SK-N-SH (cell line): ENCODE data around the gene RPS28. TPM values are rescaled to one million over a fixed set of nuclear protein-coding genes. Genes with fewer than 3 reads are reported as not detected.
A peak's percentile ranks its signal among the peaks of the same experiment; 100 is the strongest.

ENCODE experiments used
- CTCF ChIA-PET: fragments of 300-600, 350-600 bp; formaldehyde crosslinking; extraction: SDS; loops from one replicate; lab custom pipeline; 2021; lab: Yijun Ruan, JAX
- POLR2A ChIA-PET: fragments of 350-600 bp; sonication (Branson Sonifier 250); formaldehyde crosslinking; extraction: SDS; loops from one replicate; lab custom pipeline; 2020; ENCODE audit warnings: antibody characterized with exemption, inconsistent platforms; lab: Yijun Ruan, JAX
- DNase-seq: peaks from one replicate; pipeline ENCODE4 v3.0.0; 2012
- H2AFZ ChIP-seq: fragments of 200-600 bp; sonication (generic); 2 replicates; pipeline ENCODE4 v1.8.1; 2016; ENCODE audit warnings: antibody characterized with exemption, mild to moderate bottlenecking, low read depth
- H3F3A ChIP-seq: fragments of 200-600 bp; sonication (generic); replicated peaks from 2 replicates; pipeline ENCODE3; 2016; ENCODE audit warnings: antibody characterized with exemption, mild to moderate bottlenecking; ENCODE audit not compliant: insufficient read depth
- H3K27ac ChIP-seq, 2 experiments: fragments of 200-500 bp in 1 of 2; fragments of 200-600 bp in 1 of 2; sonication (Bioruptor generic) in 1 of 2; sonication (generic), shearing (Covaris generic) in 1 of 2; 2 replicates each; pipeline versions ENCODE4 v1.5.1 to v1.6.1; 2014 to 2016; ENCODE audit warnings: low read depth in 2 of 2, inconsistent platforms in 1 of 2, low read length in 1 of 2, mild to moderate bottlenecking in 1 of 2, mixed read lengths in 1 of 2
- H3K27me3 ChIP-seq: fragments of 200-600 bp; sonication (generic), shearing (Covaris generic); 2 replicates; pipeline ENCODE4 v1.6.1; 2016; ENCODE audit warnings: mixed run types; ENCODE audit not compliant: insufficient read depth
- H3K36me3 ChIP-seq, 2 experiments: fragments of 200-500 bp in 1 of 2; fragments of 200-600 bp in 1 of 2; sonication (Bioruptor generic) in 1 of 2; sonication (generic) in 1 of 2; replicated peaks in 1 of 2; 2 replicates each; pipeline versions ENCODE3 to v1.5.1; 2014 to 2016; ENCODE audit warnings: low read length in 1 of 2, mild to moderate bottlenecking in 1 of 2; ENCODE audit not compliant: insufficient read depth in 2 of 2, control insufficient read depth in 1 of 2
- H3K4me1 ChIP-seq, 2 experiments: fragments of 200-500 bp in 1 of 2; fragments of 200-600 bp in 1 of 2; sonication (Bioruptor generic) in 1 of 2; sonication (generic), shearing (Covaris generic) in 1 of 2; 2 replicates each; pipeline versions ENCODE4 v1.5.1 to v1.6.1; 2014 to 2016; ENCODE audit warnings: low read depth in 1 of 2, low read length in 1 of 2, mixed run types in 1 of 2; ENCODE audit not compliant: insufficient read depth in 2 of 2, control insufficient read depth in 1 of 2
- H3K4me2 ChIP-seq: fragments of 200-600 bp; sonication (generic), shearing (Covaris generic); 2 replicates; pipeline ENCODE4 v1.6.1; 2017; ENCODE audit warnings: mixed run types
- H3K4me3 ChIP-seq, 2 experiments: fragments of 200-500 bp in 1 of 2; fragments of 200-600 bp in 1 of 2; sonication (Bioruptor generic) in 1 of 2; sonication (generic), shearing (Covaris generic) in 1 of 2; 2 replicates each; pipeline versions ENCODE4 v1.5.1 to v1.8.1; 2014 to 2016; ENCODE audit warnings: low read depth in 2 of 2, inconsistent platforms in 1 of 2, low read length in 1 of 2, mild to moderate bottlenecking in 1 of 2, mixed read lengths in 1 of 2, moderate library complexity in 1 of 2
- H3K79me2 ChIP-seq: fragments of 200-600 bp; sonication (generic); 2 replicates; pipeline ENCODE4 v1.8.1; 2017; ENCODE audit warnings: mild to moderate bottlenecking; ENCODE audit not compliant: insufficient read depth
- H3K9ac ChIP-seq: fragments of 200-600 bp; sonication (generic); 2 replicates; pipeline ENCODE4 v1.6.1; 2017; ENCODE audit warnings: mixed run types
- H3K9me2 ChIP-seq: fragments of 200-600 bp; sonication (generic); 2 replicates; pipeline ENCODE4 v1.6.1; 2017; ENCODE audit warnings: mixed run types
- H3K9me3 ChIP-seq: fragments of 200-600 bp; sonication (generic); 2 replicates; pipeline ENCODE4 v1.6.1; 2017; ENCODE audit warnings: mixed run types, mild to moderate bottlenecking, moderate library complexity
- H4K20me1 ChIP-seq: fragments of 200-600 bp; sonication (generic); 2 replicates; pipeline ENCODE4 v1.6.1; 2017; ENCODE audit warnings: mild to moderate bottlenecking, mixed run types; ENCODE audit not compliant: insufficient read depth
- ELF1 ChIP-seq: IDR thresholded peaks from 2 replicates; pipeline ENCODE4 v1.4.0; 2012
- FOSL2 ChIP-seq: IDR thresholded peaks from 2 replicates; pipeline ENCODE4 v1.4.0; 2012; ENCODE audit warnings: low read depth, mild to moderate bottlenecking, moderate library complexity, borderline replicate concordance
- FOXJ3 ChIP-seq: sonication (generic); formaldehyde crosslinking; IDR thresholded peaks from 2 replicates; pipeline ENCODE4 v1.5.1; 2020; ENCODE audit warnings: mild to moderate bottlenecking, missing genetic modification reagents
- FOXM1 ChIP-seq: IDR thresholded peaks from 2 replicates; pipeline ENCODE4 v1.4.0; 2012; ENCODE audit warnings: low read depth, mild to moderate bottlenecking
- GATA2 ChIP-seq: sonication (generic); formaldehyde crosslinking; IDR thresholded peaks from 2 replicates; pipeline ENCODE4 v1.5.0; 2020; ENCODE audit warnings: mild to moderate bottlenecking, missing genetic modification reagents
- MEF2A ChIP-seq: IDR thresholded peaks from 2 replicates; pipeline ENCODE4 v1.4.0; 2012; ENCODE audit warnings: low read depth, borderline replicate concordance
- MXI1 ChIP-seq: IDR thresholded peaks from 2 replicates; pipeline ENCODE4 v1.6.1; 2012; ENCODE audit warnings: mild to moderate bottlenecking, low read depth, low read length, improper control_type of control experiment
- NRF1 ChIP-seq: IDR thresholded peaks from 2 replicates; pipeline ENCODE4 v1.6.1; 2012; ENCODE audit warnings: low read depth, mild to moderate bottlenecking, low read length
- TCF12 ChIP-seq: IDR thresholded peaks from 2 replicates; pipeline ENCODE4 v1.4.0; 2012
- TEAD4 ChIP-seq: IDR thresholded peaks from 2 replicates; pipeline ENCODE4 v1.4.0; 2012; ENCODE audit warnings: mild to moderate bottlenecking, borderline replicate concordance; ENCODE audit not compliant: insufficient read depth
- YY1 ChIP-seq: IDR thresholded peaks from 2 replicates; pipeline ENCODE4 v1.4.0; 2012; ENCODE audit warnings: low read depth, mild to moderate bottlenecking
- WGBS: methylation state at CpG from one replicate; pipeline ENCODE4 v1.1.6; 2017; ENCODE audit warnings: low lambda C conversion rate; 5-methylcytosine and 5-hydroxymethylcytosine counted together
- polyA plus RNA-seq, 3 experiments: library from polyadenylated mRNA; depleted of rRNA; stranded (reverse); fragments of >200 nt; gene quantifications; 2 replicates each; pipeline ENCODE4 v1.2.3, GENCODE V29; 2012
- TF ChIP-seq, protein P1 (sequence below): IDR thresholded peaks from 2 replicates; pipeline ENCODE4 v1.4.0; 2012; ENCODE audit warnings: low read depth
- TF ChIP-seq, protein P2 (sequence below): fragments of 200-600 bp; sonication (generic); IDR thresholded peaks from 2 replicates; pipeline ENCODE4 v1.6.1; 2017; ENCODE audit warnings: antibody characterized with exemption, mild to moderate bottlenecking, moderate library complexity

Gene RPS28
- polyA plus RNA-seq, 1 of the 3 experiments (the other 2 are of a cell fraction): 601 TPM

DNA sequence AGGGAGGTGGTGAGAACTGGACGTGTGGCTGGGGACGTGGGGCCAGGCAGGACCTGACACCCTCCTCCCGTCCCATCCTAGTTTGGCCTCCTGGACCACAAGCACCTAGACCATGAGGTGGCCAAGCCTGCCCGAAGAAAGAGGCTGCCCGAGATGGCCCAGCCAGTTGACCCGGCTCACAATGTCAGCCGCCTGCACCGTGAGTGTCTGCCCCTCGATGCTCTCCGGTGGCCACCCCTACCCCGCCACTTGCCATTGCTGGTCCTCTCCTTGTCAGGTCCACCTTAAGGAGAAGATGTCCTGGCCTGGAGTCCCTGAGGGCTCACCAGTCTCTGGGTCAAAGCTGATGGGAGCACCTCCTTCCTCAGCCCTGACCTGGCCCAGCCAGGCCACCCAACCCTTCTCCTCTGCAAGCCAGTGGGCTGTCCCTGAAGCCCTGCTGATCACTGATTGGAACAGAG is 44.9 kb downstream of the RPS28 start:
- Histone ChIP-seq H3K4me1 (peaks cover 30 to 39% of the 10 kb centered on the region in 2 experiments; a peak in 3 of 4 replicates), H4K20me1 (no peaks in the 10 kb centered on the region), H3K27me3 (no peaks in the 10 kb centered on the region), H3K4me2 (peak overlapping the region; percentile 97), H3K9me3 (no peaks in the 10 kb centered on the region), H3K79me2 (peaks cover 9% of the 10 kb centered on the region; the same call in 1 of the 2 replicates), H3K9ac (no peak overlapping the region), H3K36me3 (peaks cover 0 to 7% of the 10 kb centered on the region in 2 experiments), H2AFZ (no peak overlapping the region), H3F3A (peaks cover 21% of the 10 kb centered on the region), H3K4me3 (peak overlapping the region in 1 of 2 experiments; percentile 35; a peak in 1 of 4 replicates), H3K27ac (no peak overlapping the region; a peak in 1 of 4 replicates), H3K9me2 (no peaks in the 10 kb centered on the region)
- no peak for DNase-seq
- ChIA-PET CTCF (interaction anchor here (1.2 to 5.0 kb wide), 2 partner anchors 12 to 140 kb away, joined by 3 to 51 read pairs; no protein-coding TSS in a partner anchor), POLR2A (interaction anchor here (1.3 to 1.9 kb wide), 2 partner anchors 45 to 148 kb away, joined by 3 to 4 read pairs; partner anchors contain the start of genes NDUFA7, RPS28 and ZNF414)
- TF ChIP-seq MXI1 (no peak), GATA2 (CRISPR knock-in tag) (no peak), MEF2A (no peak), FOXJ3 (no peak), YY1 (no peak), FOSL2 (no peak), TEAD4 (no peak), FOXM1 (no peak), ELF1 (no peak), TCF12 (no peak)
- TF ChIP-seq, protein P1, sequence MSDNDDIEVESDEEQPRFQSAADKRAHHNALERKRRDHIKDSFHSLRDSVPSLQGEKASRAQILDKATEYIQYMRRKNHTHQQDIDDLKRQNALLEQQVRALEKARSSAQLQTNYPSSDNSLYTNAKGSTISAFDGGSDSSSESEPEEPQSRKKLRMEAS: no peak
- TF ChIP-seq, protein P2, sequence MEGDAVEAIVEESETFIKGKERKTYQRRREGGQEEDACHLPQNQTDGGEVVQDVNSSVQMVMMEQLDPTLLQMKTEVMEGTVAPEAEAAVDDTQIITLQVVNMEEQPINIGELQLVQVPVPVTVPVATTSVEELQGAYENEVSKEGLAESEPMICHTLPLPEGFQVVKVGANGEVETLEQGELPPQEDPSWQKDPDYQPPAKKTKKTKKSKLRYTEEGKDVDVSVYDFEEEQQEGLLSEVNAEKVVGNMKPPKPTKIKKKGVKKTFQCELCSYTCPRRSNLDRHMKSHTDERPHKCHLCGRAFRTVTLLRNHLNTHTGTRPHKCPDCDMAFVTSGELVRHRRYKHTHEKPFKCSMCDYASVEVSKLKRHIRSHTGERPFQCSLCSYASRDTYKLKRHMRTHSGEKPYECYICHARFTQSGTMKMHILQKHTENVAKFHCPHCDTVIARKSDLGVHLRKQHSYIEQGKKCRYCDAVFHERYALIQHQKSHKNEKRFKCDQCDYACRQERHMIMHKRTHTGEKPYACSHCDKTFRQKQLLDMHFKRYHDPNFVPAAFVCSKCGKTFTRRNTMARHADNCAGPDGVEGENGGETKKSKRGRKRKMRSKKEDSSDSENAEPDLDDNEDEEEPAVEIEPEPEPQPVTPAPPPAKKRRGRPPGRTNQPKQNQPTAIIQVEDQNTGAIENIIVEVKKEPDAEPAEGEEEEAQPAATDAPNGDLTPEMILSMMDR: no peak
- 100% methylated on average over 8 of the region's 11 CpGs for WGBS

DNA sequence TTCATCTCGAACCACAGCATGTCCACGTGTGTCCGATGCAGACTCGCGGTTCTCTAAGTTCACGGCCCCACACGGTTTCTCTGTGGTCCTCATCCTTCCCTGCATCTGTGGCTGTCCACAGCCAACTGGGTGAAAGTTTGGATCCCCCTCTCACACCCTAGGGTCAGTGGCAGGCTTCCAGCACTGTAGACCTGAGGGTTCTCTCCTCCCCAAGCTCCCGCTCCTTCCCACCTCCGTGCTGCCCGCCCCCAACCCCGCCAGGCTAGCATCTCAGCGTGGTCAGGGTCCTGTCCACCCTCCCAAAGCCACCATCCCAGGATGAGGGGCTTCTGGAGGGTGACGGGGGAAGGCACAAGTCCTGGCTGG is 45.6 kb downstream of the RPS28 start:
- H3K4me1 ChIP-seq: peaks cover 27 to 35% of the 10 kb centered on the region in 2 experiments; a peak in 3 of 4 replicates
- H3K79me2 ChIP-seq: peaks cover 9% of the 10 kb centered on the region; the same call in 1 of the 2 replicates
- ChIA-PET CTCF (interaction anchor here (0.7 to 5.0 kb wide), 4 partner anchors 12 to 214 kb away, joined by 3 to 51 read pairs (median 4); no protein-coding TSS in a partner anchor), POLR2A (interaction anchor here (1.3 kb wide), 1 partner anchor 147 kb away, joined by 3 read pairs; the partner anchor contains the start of gene ZNF414)
- H3K4me3 ChIP-seq: peak overlapping the region in 1 of 2 experiments; percentile 53; a peak in 1 of 4 replicates
- no peak overlapping the region for H3K9ac ChIP-seq
- H3K27me3 ChIP-seq: no peaks in the 10 kb centered on the region
- peak overlapping the region; percentile 97 for H3K4me2 ChIP-seq
- no peak overlapping the region for H2AFZ ChIP-seq
- peaks cover 21% of the 10 kb centered on the region for H3F3A ChIP-seq
- no peak for DNase-seq
- no peaks in the 10 kb centered on the region for H3K9me3 ChIP-seq
- no peaks in the 10 kb centered on the region for H4K20me1 ChIP-seq
- 65% methylated on average over 10 of the region's 13 CpGs for WGBS
- H3K36me3 ChIP-seq: peaks cover 0 to 7% of the 10 kb centered on the region in 2 experiments
- H3K9me2 ChIP-seq: no peaks in the 10 kb centered on the region
- no peak for TF ChIP-seq NRF1
- H3K27ac ChIP-seq: peak overlapping the region; percentile 29 to 81; a peak in 3 of 4 replicates
